DND-41 (cell line): Measurements from ENCODE around the gene DGKI.

Source experiments
- EZH2 ChIP-seq: IDR thresholded peaks from 3 replicates; pipeline ENCODE4 v1.6.1; 2012; ENCODE audit warnings: borderline replicate concordance, low read depth, mild to moderate bottlenecking, moderate library complexity, low read length, inconsistent platforms; ENCODE audit not compliant: severe bottlenecking
- TF ChIP-seq, protein P1 (sequence below): IDR thresholded peaks from 2 replicates; pipeline ENCODE4 v1.5.1; 2012; ENCODE audit warnings: borderline replicate concordance, low read length, moderate library complexity, mild to moderate bottlenecking; ENCODE audit not compliant: poor library complexity, severe bottlenecking; ENCODE audit errors: extremely low read depth

- TF ChIP-seq, protein P1, sequence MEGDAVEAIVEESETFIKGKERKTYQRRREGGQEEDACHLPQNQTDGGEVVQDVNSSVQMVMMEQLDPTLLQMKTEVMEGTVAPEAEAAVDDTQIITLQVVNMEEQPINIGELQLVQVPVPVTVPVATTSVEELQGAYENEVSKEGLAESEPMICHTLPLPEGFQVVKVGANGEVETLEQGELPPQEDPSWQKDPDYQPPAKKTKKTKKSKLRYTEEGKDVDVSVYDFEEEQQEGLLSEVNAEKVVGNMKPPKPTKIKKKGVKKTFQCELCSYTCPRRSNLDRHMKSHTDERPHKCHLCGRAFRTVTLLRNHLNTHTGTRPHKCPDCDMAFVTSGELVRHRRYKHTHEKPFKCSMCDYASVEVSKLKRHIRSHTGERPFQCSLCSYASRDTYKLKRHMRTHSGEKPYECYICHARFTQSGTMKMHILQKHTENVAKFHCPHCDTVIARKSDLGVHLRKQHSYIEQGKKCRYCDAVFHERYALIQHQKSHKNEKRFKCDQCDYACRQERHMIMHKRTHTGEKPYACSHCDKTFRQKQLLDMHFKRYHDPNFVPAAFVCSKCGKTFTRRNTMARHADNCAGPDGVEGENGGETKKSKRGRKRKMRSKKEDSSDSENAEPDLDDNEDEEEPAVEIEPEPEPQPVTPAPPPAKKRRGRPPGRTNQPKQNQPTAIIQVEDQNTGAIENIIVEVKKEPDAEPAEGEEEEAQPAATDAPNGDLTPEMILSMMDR: no peak
- TF ChIP-seq EZH2: no peak
These were observed 74.5 kb downstream of the DGKI start for GRCh38 chr7:137772316-137772715.
